Measurements from ENCODE around the gene ENDOD1.

Gene ENDOD1

DNA sequence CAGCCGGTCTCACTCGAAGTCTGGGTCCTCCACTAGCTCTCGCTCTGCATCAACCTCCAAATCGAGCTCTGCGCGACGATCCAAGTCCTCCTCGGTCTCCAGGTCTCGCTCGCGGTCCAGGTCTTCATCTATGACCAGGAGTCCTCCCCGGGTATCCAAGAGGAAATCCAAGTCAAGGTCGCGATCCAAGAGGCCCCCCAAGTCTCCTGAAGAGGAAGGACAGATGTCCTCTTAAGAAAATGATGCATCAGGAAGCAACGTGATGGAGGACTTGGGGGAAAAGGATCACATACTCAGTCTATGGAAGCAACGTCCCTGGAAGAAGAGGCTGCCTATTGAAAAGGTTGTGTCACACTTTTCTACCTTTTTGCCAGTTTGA lies 21.8 kb upstream of the ENDOD1 start:
- no peak for DNase-seq (ENCODE audit: low spot score)
- Histone ChIP-seq H3K4me1 (ENCODE audit: insufficient read depth, poor library complexity, severe bottlenecking) (peaks cover 28% of the 10 kb centered on the region), H3K9me3 (ENCODE audit: severe bottlenecking) (no peaks in the 10 kb centered on the region), H3K36me3 (ENCODE audit: low read depth) (peaks cover 14% of the 10 kb centered on the region), H3K27me3 (ENCODE audit: insufficient read depth, poor library complexity, severe bottlenecking) (no peaks in the 10 kb centered on the region), H3K4me3 (ENCODE audit: severe bottlenecking) (peak overlapping the region; percentile 57), H3K27ac (ENCODE audit: poor library complexity, severe bottlenecking) (peak overlapping the region; percentile 69)
- TF ChIP-seq, protein P1, sequence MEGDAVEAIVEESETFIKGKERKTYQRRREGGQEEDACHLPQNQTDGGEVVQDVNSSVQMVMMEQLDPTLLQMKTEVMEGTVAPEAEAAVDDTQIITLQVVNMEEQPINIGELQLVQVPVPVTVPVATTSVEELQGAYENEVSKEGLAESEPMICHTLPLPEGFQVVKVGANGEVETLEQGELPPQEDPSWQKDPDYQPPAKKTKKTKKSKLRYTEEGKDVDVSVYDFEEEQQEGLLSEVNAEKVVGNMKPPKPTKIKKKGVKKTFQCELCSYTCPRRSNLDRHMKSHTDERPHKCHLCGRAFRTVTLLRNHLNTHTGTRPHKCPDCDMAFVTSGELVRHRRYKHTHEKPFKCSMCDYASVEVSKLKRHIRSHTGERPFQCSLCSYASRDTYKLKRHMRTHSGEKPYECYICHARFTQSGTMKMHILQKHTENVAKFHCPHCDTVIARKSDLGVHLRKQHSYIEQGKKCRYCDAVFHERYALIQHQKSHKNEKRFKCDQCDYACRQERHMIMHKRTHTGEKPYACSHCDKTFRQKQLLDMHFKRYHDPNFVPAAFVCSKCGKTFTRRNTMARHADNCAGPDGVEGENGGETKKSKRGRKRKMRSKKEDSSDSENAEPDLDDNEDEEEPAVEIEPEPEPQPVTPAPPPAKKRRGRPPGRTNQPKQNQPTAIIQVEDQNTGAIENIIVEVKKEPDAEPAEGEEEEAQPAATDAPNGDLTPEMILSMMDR (IDR thresholded peaks at IDR 0.05; ENCODE audit: poor library complexity, severe bottlenecking): no peak
- ATAC-seq (ENCODE audit: low read depth): no peak

- Histone ChIP-seq H3K4me1 (ENCODE audit: insufficient read depth, poor library complexity, severe bottlenecking) (peaks cover 28% of the 10 kb centered on the region), H3K27ac (ENCODE audit: poor library complexity, severe bottlenecking) (peak overlapping the region; percentile 69), H3K9me3 (ENCODE audit: severe bottlenecking) (no peaks in the 10 kb centered on the region), H3K36me3 (ENCODE audit: low read depth) (peaks cover 14% of the 10 kb centered on the region), H3K4me3 (ENCODE audit: severe bottlenecking) (peak overlapping the region; percentile 57), H3K27me3 (ENCODE audit: insufficient read depth, poor library complexity, severe bottlenecking) (no peaks in the 10 kb centered on the region)
- DNase-seq (ENCODE audit: low spot score) (peak; percentile 66), ATAC-seq (ENCODE audit: low read depth) (peak; percentile 83)
- TF ChIP-seq, protein P1 (IDR thresholded peaks at IDR 0.05; ENCODE audit: poor library complexity, severe bottlenecking): no peak
Observed at GRCh38 chr11:95068549-95068948, 21.1 kb upstream of the ENDOD1 start.

- ATAC-seq (ENCODE audit: low read depth): no peak
Observed at GRCh38 chr11:95070471-95070870, 19.2 kb upstream of the ENDOD1 start.

GRCh38 chr11:95072948-95073347 lies 16.7 kb upstream of the ENDOD1 start:
- Histone ChIP-seq H3K27me3 (ENCODE audit: insufficient read depth, poor library complexity, severe bottlenecking) (no peaks in the 10 kb centered on the region), H3K27ac (ENCODE audit: poor library complexity, severe bottlenecking) (no peak overlapping the region), H3K4me3 (ENCODE audit: severe bottlenecking) (no peak overlapping the region), H3K9me3 (ENCODE audit: severe bottlenecking) (no peaks in the 10 kb centered on the region), H3K36me3 (ENCODE audit: low read depth) (peaks cover 14% of the 10 kb centered on the region), H3K4me1 (ENCODE audit: insufficient read depth, poor library complexity, severe bottlenecking) (peaks cover 27% of the 10 kb centered on the region)
- DNase-seq (ENCODE audit: low spot score): no peak
- TF ChIP-seq, protein P1 (IDR thresholded peaks at IDR 0.05; ENCODE audit: poor library complexity, severe bottlenecking): no peak
- ATAC-seq (ENCODE audit: low read depth): no peak

More at GRCh38 chr11:95070471-95070870, 19.2 kb upstream of the ENDOD1 start:
- Histone ChIP-seq H3K4me1 (ENCODE audit: insufficient read depth, poor library complexity, severe bottlenecking) (peaks cover 23% of the 10 kb centered on the region), H3K27ac (ENCODE audit: poor library complexity, severe bottlenecking) (no peak overlapping the region), H3K36me3 (ENCODE audit: low read depth) (peaks cover 14% of the 10 kb centered on the region), H3K9me3 (ENCODE audit: severe bottlenecking) (no peaks in the 10 kb centered on the region), H3K4me3 (ENCODE audit: severe bottlenecking) (no peak overlapping the region), H3K27me3 (ENCODE audit: insufficient read depth, poor library complexity, severe bottlenecking) (no peaks in the 10 kb centered on the region)
- TF ChIP-seq, protein P1 (IDR thresholded peaks at IDR 0.05; ENCODE audit: poor library complexity, severe bottlenecking): no peak
- DNase-seq (ENCODE audit: low spot score): no peak

DNA sequence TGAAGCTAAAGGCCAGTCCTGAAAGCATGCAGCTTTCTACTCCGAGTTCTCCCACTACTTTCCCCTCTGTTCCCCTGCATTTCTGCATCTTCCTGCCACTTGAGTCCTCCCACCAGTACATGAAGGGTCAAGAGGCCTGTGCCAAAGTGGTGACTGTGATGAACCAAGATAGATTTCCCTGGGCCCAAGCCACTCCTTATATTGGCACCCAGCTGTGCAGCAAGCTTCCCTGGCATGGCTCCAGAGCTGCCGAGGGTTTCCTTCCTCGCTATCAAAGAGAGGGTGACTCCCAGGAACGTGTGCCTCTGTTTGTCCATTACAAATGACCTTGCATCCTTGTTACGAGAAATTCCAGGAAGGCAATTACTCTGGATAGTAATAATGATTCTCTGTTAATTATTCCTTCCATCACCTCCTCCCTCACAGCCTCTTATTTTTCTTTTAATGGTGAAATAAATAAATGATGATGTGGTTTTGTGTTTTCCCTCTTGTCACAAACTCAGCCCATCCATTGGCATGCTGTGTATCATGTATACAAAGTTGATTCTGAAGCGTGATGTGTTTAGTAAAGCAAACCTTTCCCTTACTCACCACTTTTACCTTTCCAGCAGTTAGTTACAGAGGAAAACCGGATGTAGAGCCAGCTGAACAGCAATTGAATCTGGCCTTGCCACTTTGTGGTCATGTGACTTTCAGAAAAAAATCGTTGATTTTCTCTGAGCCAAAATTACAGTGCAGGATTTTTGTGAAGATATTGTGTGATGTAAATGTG lies 14.7 kb upstream of the ENDOD1 start:
- H3K36me3 ChIP-seq (ENCODE audit: low read depth): peaks cover 4% of the 10 kb centered on the region
- H3K27me3 ChIP-seq (ENCODE audit: insufficient read depth, poor library complexity, severe bottlenecking): no peaks in the 10 kb centered on the region
- DNase-seq (ENCODE audit: low spot score) (no peak), ATAC-seq (ENCODE audit: low read depth) (no peak)
- H3K4me1 ChIP-seq (ENCODE audit: insufficient read depth, poor library complexity, severe bottlenecking): peaks cover 14% of the 10 kb centered on the region
- no peak overlapping the region for H3K4me3 ChIP-seq (ENCODE audit: severe bottlenecking)
- H3K9me3 ChIP-seq (ENCODE audit: severe bottlenecking): no peaks in the 10 kb centered on the region
- H3K27ac ChIP-seq (ENCODE audit: poor library complexity, severe bottlenecking): no peak overlapping the region
- TF ChIP-seq, protein P1 (IDR thresholded peaks at IDR 0.05; ENCODE audit: poor library complexity, severe bottlenecking): no peak
